Astrocyte of the cerebellum (primary cell): Measurements from ENCODE around the gene SERPINA12.

ENCODE experiments used
- DNase-seq: peaks from one replicate; pipeline ENCODE4 v3.0.0-alpha.2; 2011; ENCODE audit warnings: low read depth
- H3K4me3 ChIP-seq: 2 replicates; pipeline ENCODE4 v1.5.1; 2011; ENCODE audit warnings: mild to moderate bottlenecking, low read depth, low read length, moderate library complexity
- CTCF ChIP-seq: IDR thresholded peaks from 2 replicates; pipeline ENCODE4 v1.5.1; 2012; ENCODE audit warnings: low read length, low read depth, moderate library complexity, mild to moderate bottlenecking; ENCODE audit errors: missing control alignments
- in situ Hi-C: cut with HindIII; loops from 2 replicates; pipeline ENCODE4 v1.10.0; 2017; ENCODE audit warnings: low sequenced_read_pairs

The SERPINA12 gene

GRCh38 chr14:94523265-94523664, 14.0 kb upstream of the SERPINA12 start:
- H3K4me3 ChIP-seq = no peak overlapping the region
- no peak for TF ChIP-seq CTCF
- no peak for DNase-seq
- in situ Hi-C loops = no loop called here

- no peak for TF ChIP-seq CTCF
- H3K4me3 ChIP-seq = no peak overlapping the region
- in situ Hi-C loops = no loop called here
- no peak for DNase-seq
Observed at GRCh38 chr14:94522115-94522724, 13.0 kb upstream of the SERPINA12 start.

- DNase-seq = no peak
- H3K4me3 ChIP-seq = no peak overlapping the region
- TF ChIP-seq CTCF = no peak
- in situ Hi-C loops = no loop called here
Observed at GRCh38 chr14:94521375-94522114, 12.3 kb upstream of the SERPINA12 start.

- DNase-seq = peak; percentile 64
- H3K4me3 ChIP-seq = no peak overlapping the region
- no peak for TF ChIP-seq CTCF
- in situ Hi-C loops = loop anchor here (5.0 kb wide), 1 partner anchor 90 kb away; no protein-coding TSS in a partner anchor
Observed at GRCh38 chr14:94517641-94518257, 8.5 kb upstream of the SERPINA12 start.

- H3K4me3 ChIP-seq = no peak overlapping the region
- no peak for DNase-seq
- TF ChIP-seq CTCF = no peak
- in situ Hi-C loops = loop anchor here (5.0 kb wide), 1 partner anchor 90 kb away; no protein-coding TSS in a partner anchor
Observed at GRCh38 chr14:94517248-94517640, 8.0 kb upstream of the SERPINA12 start.

GRCh38 chr14:94515856-94516255, 6.6 kb upstream of the SERPINA12 start:
- no peak overlapping the region for H3K4me3 ChIP-seq
- DNase-seq = no peak
- no peak for TF ChIP-seq CTCF
- in situ Hi-C loops = loop anchor here (5.0 kb wide), 1 partner anchor 89 kb away; no protein-coding TSS in a partner anchor
